HG02943 (cell line): ENCODE measurements around the gene SLC25A19.

Source experiments
- ATAC-seq: cut with Tn5 transposase; IDR thresholded peaks from one replicate; pipeline ENCODE4 v1.9.1; 2021; ENCODE audit warnings: mild to moderate bottlenecking, low read depth, moderate library complexity; ENCODE audit not compliant: unreplicated experiment

SLC25A19 gene

GRCh38 chr17:75244133-75244866 is 44.9 kb downstream of the SLC25A19 start:
- no peak for ATAC-seq

GRCh38 chr17:75242461-75243042 is 46.7 kb downstream of the SLC25A19 start:
- ATAC-seq, result no peak

GRCh38 chr17:75241996-75242460 is 47.2 kb downstream of the SLC25A19 start:
- no peak for ATAC-seq

GRCh38 chr17:75241502-75241901 is 47.7 kb downstream of the SLC25A19 start:
- ATAC-seq, result no peak

GRCh38 chr17:75241143-75241430 is 48.1 kb downstream of the SLC25A19 start:
- no peak for ATAC-seq

- ATAC-seq, result no peak
These were observed 48.7 kb downstream of the SLC25A19 start for GRCh38 chr17:75240394-75241142.

GRCh38 chr17:75239778-75240393 is 49.3 kb downstream of the SLC25A19 start:
- no peak for ATAC-seq

GRCh38 chr17:75239214-75239613 is 50.0 kb downstream of the SLC25A19 start:
- no peak for ATAC-seq

- ATAC-seq, result no peak
These were observed 50.5 kb downstream of the SLC25A19 start for GRCh38 chr17:75238684-75239191.

GRCh38 chr17:75238020-75238580 is 51.1 kb downstream of the SLC25A19 start:
- ATAC-seq, result no peak

GRCh38 chr17:75237100-75238014 is 51.9 kb downstream of the SLC25A19 start:
- ATAC-seq, result no peak

- ATAC-seq, result no peak
These were observed 56.4 kb downstream of the SLC25A19 start for GRCh38 chr17:75232786-75233185.

GRCh38 chr17:75231741-75232464 is 57.3 kb downstream of the SLC25A19 start:
- no peak for ATAC-seq

GRCh38 chr17:75231071-75231470 is 58.2 kb downstream of the SLC25A19 start:
- ATAC-seq, result no peak

GRCh38 chr17:75228847-75229246 is 60.4 kb downstream of the SLC25A19 start:
- no peak for ATAC-seq

- ATAC-seq, result no peak
These were observed 60.9 kb downstream of the SLC25A19 start for GRCh38 chr17:75228305-75228704.

- ATAC-seq, result no peak
These were observed 61.5 kb downstream of the SLC25A19 start for GRCh38 chr17:75227729-75228128.

GRCh38 chr17:75225016-75225415 is 64.2 kb downstream of the SLC25A19 start:
- ATAC-seq, result no peak
